Caco-2 (cell line): ENCODE data around the gene ERFE. TPM values are rescaled to one million over a fixed set of nuclear protein-coding genes. Genes with fewer than 3 reads are reported as not detected.

Experiments
- BruUV-seq: library from RNA; stranded (reverse); fragments of 400-500 nt; replicated peaks from 2 replicates; lab custom pipeline; 2021; lab: Mats Ljungman, UMichigan
- CTCF ChIA-PET: fragments of 300-600 bp; sonication (Branson Sonifier 250); formaldehyde crosslinking; loops from one replicate; lab custom pipeline; 2022; ENCODE audit warnings: antibody characterized with exemption; lab: Charles Lee
- POLR2A ChIA-PET: fragments of 300-600 bp; sonication (Branson Sonifier 250); formaldehyde crosslinking; loops from one replicate; lab custom pipeline; 2022; ENCODE audit warnings: antibody characterized with exemption; lab: Charles Lee
- DNase-seq, 2 experiments: peaks; one replicate each; pipeline versions ENCODE4 v3.0.0 to v3.0.0-alpha.2; 2020 to 2022
- H3K27me3 ChIP-seq: replicated peaks from 2 replicates; pipeline ENCODE4 v1.6.0; 2011; ENCODE audit warnings: low read length; ENCODE audit not compliant: control insufficient read depth, insufficient read depth
- H3K36me3 ChIP-seq: 2 replicates; pipeline ENCODE4 v1.5.1; 2011; ENCODE audit warnings: low read length; ENCODE audit not compliant: control insufficient read depth, insufficient read depth
- H3K4me1 ChIP-seq: fragments of 250-450 bp; sonication (Bioruptor Pico); 2 replicates; pipeline ENCODE4 v1.5.1; 2020; ENCODE audit warnings: mild to moderate bottlenecking
- H3K4me3 ChIP-seq: 2 replicates; pipeline ENCODE4 v1.5.1; 2011; ENCODE audit warnings: low read depth, mild to moderate bottlenecking, control low read depth, low read length
- H3K9me3 ChIP-seq: fragments of 250-450 bp; sonication (Bioruptor Pico); 2 replicates; pipeline ENCODE4 v1.5.1; 2020; ENCODE audit warnings: mild to moderate bottlenecking, moderate library complexity
- H3K27ac Mint-ChIP-seq: one replicate; pipeline ENCODE4 v1.8.0; 2022; ENCODE audit warnings: mixed read lengths; ENCODE audit not compliant: unreplicated experiment
- H3K27me3 Mint-ChIP-seq: one replicate; pipeline ENCODE4 v1.8.0; 2022; ENCODE audit warnings: mixed read lengths; ENCODE audit not compliant: insufficient read depth, unreplicated experiment
- H3K36me3 Mint-ChIP-seq: one replicate; pipeline ENCODE4 v1.8.0; 2022; ENCODE audit warnings: mild to moderate bottlenecking, mixed read lengths; ENCODE audit not compliant: insufficient read depth, unreplicated experiment
- H3K4me1 Mint-ChIP-seq: one replicate; pipeline ENCODE4 v1.8.0; 2022; ENCODE audit warnings: low read depth, mixed read lengths; ENCODE audit not compliant: unreplicated experiment
- H3K4me3 Mint-ChIP-seq: one replicate; pipeline ENCODE4 v1.8.0; 2022; ENCODE audit warnings: mild to moderate bottlenecking, moderate library complexity, mixed read lengths; ENCODE audit not compliant: unreplicated experiment
- H3K9me3 Mint-ChIP-seq: one replicate; pipeline ENCODE4 v1.8.0; 2022; ENCODE audit warnings: mixed read lengths; ENCODE audit not compliant: unreplicated experiment
- intact Hi-C: fragments of 100-400 bp; cut with micrococcal nuclease; formaldehyde crosslinking; loops from one replicate; pipeline ENCODE4 v1.10.0; 2022; ENCODE audit not compliant: unreplicated experiment
- total RNA-seq: library from RNA; stranded (reverse); gene quantifications from 2 replicates; pipeline ENCODE4 v1.2.3, GENCODE V29; 2022
- TF ChIP-seq, protein P1 (sequence below), 2 experiments: fragments of 200-600 bp in 1 of 2; IDR thresholded peaks; 1 replicate in 1 of 2; 2 replicates in 1 of 2; pipeline versions ENCODE4 v1.5.1 to v1.8.0; 2011 to 2022; ENCODE audit warnings: antibody characterized with exemption in 1 of 2, control low read depth in 1 of 2, inconsistent platforms in 1 of 2, low read depth in 1 of 2, low read length in 1 of 2, mild to moderate bottlenecking in 1 of 2, moderate library complexity in 1 of 2; ENCODE audit not compliant: insufficient read depth in 1 of 2, severe bottlenecking in 1 of 2, unreplicated experiment in 1 of 2

ERFE gene
- total RNA-seq, 1 experiment from 2014 or later = 1.4 TPM

DNA sequence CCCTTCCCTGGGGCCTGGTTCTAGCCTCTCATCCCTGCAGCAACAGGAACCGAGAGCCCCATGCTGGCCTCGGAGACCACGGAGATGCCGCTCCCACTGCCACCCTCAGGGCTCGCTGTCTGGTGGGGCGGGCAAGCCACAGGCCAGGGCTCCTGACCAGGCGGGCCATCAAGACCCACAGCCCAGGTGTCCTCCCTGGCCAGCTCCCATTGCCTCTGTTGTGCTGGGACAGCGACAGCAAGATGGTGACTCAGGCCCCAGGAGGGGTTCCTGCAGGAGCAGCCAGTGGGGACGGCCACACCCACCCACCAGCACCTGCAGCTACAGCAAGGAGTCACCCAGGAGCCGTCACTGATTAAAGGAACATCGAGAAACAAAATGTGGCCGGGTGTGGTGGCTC, 12.9 kb upstream of the ERFE start:
- H3K4me3 Mint-ChIP-seq = no peak overlapping the region
- H3K27ac Mint-ChIP-seq = no peak overlapping the region
- Histone ChIP-seq H3K27me3 (no peaks in the 10 kb centered on the region), H3K4me1 (no peaks in the 10 kb centered on the region), H3K9me3 (no peaks in the 10 kb centered on the region), H3K4me3 (no peak overlapping the region), H3K36me3 (no peaks in the 10 kb centered on the region)
- H3K9me3 Mint-ChIP-seq = no peaks in the 10 kb centered on the region
- CTCF ChIA-PET = no interaction called here
- H3K4me1 Mint-ChIP-seq = no peaks in the 10 kb centered on the region
- intact Hi-C loops = no loop called here
- POLR2A ChIA-PET = no interaction called here
- H3K36me3 Mint-ChIP-seq = no peaks in the 10 kb centered on the region
- H3K27me3 Mint-ChIP-seq = no peaks in the 10 kb centered on the region
- TF ChIP-seq, protein P1, sequence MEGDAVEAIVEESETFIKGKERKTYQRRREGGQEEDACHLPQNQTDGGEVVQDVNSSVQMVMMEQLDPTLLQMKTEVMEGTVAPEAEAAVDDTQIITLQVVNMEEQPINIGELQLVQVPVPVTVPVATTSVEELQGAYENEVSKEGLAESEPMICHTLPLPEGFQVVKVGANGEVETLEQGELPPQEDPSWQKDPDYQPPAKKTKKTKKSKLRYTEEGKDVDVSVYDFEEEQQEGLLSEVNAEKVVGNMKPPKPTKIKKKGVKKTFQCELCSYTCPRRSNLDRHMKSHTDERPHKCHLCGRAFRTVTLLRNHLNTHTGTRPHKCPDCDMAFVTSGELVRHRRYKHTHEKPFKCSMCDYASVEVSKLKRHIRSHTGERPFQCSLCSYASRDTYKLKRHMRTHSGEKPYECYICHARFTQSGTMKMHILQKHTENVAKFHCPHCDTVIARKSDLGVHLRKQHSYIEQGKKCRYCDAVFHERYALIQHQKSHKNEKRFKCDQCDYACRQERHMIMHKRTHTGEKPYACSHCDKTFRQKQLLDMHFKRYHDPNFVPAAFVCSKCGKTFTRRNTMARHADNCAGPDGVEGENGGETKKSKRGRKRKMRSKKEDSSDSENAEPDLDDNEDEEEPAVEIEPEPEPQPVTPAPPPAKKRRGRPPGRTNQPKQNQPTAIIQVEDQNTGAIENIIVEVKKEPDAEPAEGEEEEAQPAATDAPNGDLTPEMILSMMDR (IDR thresholded peaks at IDR 0.05; ENCODE audit: insufficient read depth in 1 of 2, low read depth in 1 of 2, low read length in 1 of 2, severe bottlenecking in 1 of 2, unreplicated experiment in 1 of 2) = no peak
- no TSS peak for BruUV-seq
- DNase-seq = no peak

DNA sequence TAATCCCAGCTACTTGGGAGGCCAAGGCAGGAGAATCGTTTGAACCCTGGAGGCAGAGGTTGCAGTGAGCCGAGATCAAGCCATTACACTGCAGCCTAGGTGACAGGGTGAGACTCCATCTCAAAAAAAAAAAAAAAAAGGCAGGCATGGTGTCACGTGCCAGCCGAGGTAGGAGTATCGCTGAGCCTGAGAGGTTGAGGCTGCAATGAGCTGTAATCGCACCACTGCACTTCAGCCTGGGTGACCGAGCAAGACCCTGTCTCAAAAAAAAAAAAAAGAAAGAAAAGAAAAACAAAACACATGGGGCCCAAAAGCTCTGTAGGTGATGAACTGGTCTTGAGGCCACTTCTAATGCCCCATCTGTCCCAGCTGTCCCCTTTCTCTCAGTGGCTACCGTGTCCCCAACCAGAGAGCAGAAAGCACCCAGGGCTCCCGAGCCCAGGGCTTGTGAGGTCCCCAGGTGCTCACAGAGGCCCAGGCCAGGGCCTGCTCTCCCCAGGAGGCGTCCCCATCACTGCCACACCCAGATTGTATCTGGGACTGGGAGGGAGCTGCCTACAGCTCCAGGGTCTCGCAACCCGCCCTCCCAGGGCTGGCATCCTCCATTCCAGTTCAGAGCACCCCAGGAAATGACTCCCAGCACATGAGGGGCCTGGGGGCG, 11.8 kb upstream of the ERFE start:
- Mint-ChIP-seq H3K27me3 (no peaks in the 10 kb centered on the region), H3K27ac (no peak overlapping the region), H3K36me3 (no peaks in the 10 kb centered on the region), H3K9me3 (no peaks in the 10 kb centered on the region), H3K4me3 (no peak overlapping the region), H3K4me1 (no peaks in the 10 kb centered on the region)
- intact Hi-C loops = no loop called here
- H3K36me3 ChIP-seq = no peaks in the 10 kb centered on the region
- ChIA-PET CTCF (interaction anchor here (0.6 to 0.7 kb wide), 2 partner anchors 93 to 675 kb away, joined by 3 to 4 read pairs; no protein-coding TSS in a partner anchor), POLR2A (no interaction called here)
- no peaks in the 10 kb centered on the region for H3K27me3 ChIP-seq
- H3K9me3 ChIP-seq = no peaks in the 10 kb centered on the region
- no TSS peak for BruUV-seq
- DNase-seq = no peak
- H3K4me1 ChIP-seq = no peaks in the 10 kb centered on the region
- TF ChIP-seq, protein P1 (IDR thresholded peaks at IDR 0.05; ENCODE audit: insufficient read depth in 1 of 2, low read depth in 1 of 2, low read length in 1 of 2, severe bottlenecking in 1 of 2, unreplicated experiment in 1 of 2) = no peak
- H3K4me3 ChIP-seq = no peak overlapping the region

DNA sequence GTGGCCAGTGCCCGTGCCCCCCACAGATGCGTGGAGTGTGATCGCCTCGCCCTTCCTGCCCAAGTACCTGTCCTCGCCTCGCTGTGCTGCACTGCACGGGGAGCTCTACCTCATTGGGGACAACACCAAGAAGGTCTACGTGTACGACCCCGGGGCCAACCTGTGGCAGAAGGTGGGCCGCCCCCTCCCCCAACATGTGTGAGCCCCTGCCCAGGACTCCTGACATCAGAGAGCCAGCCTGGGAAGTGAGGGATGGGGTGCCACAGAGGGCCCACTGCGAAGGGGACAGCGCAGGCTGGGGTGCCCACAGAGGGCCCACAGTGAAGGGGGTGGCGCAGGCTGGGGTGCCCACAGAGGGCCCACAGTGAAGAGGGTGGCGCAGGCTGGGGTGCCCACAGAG, 9.8 kb upstream of the ERFE start:
- intact Hi-C loops = no loop called here
- Mint-ChIP-seq H3K27ac (no peak overlapping the region), H3K9me3 (no peaks in the 10 kb centered on the region), H3K27me3 (no peaks in the 10 kb centered on the region), H3K4me3 (no peak overlapping the region), H3K4me1 (no peaks in the 10 kb centered on the region), H3K36me3 (peaks cover under 1% of the 10 kb centered on the region)
- TF ChIP-seq, protein P1 (IDR thresholded peaks at IDR 0.05; ENCODE audit: insufficient read depth in 1 of 2, low read depth in 1 of 2, low read length in 1 of 2, severe bottlenecking in 1 of 2, unreplicated experiment in 1 of 2) = no peak
- CTCF ChIA-PET = no interaction called here
- no peak for DNase-seq
- no peaks in the 10 kb centered on the region for H3K36me3 ChIP-seq
- H3K27me3 ChIP-seq = no peaks in the 10 kb centered on the region
- POLR2A ChIA-PET = no interaction called here
- H3K9me3 ChIP-seq = no peaks in the 10 kb centered on the region
- no TSS peak for BruUV-seq
- H3K4me3 ChIP-seq = no peak overlapping the region
- no peaks in the 10 kb centered on the region for H3K4me1 ChIP-seq
